HFFc6 (cell line): ENCODE data around the gene FCHSD2. TPM values are rescaled to one million over a fixed set of nuclear protein-coding genes. Genes with fewer than 3 reads are reported as not detected.
A peak's percentile ranks its signal among the peaks of the same experiment; 100 is the strongest.

ENCODE experiments used
- DNase-seq: peaks from one replicate; pipeline ENCODE4 v3.0.0-alpha.2; 2018
- H3K27ac Mint-ChIP-seq: 2 replicates; pipeline ENCODE4 v1.8.0; 2020; ENCODE audit warnings: mild to moderate bottlenecking, mixed read lengths
- H3K27me3 Mint-ChIP-seq: 2 replicates; pipeline ENCODE4 v1.8.0; 2021; ENCODE audit warnings: mild to moderate bottlenecking, moderate library complexity, mixed read lengths; ENCODE audit not compliant: insufficient read depth
- H3K36me3 Mint-ChIP-seq: 2 replicates; pipeline ENCODE4 v1.8.0; 2021; ENCODE audit warnings: low read depth, mixed read lengths
- H3K4me1 Mint-ChIP-seq: 2 replicates; pipeline ENCODE4 v1.8.0; 2020; ENCODE audit warnings: low read depth, mixed read lengths
- H3K4me3 Mint-ChIP-seq: 2 replicates; pipeline ENCODE4 v1.8.0; 2020; ENCODE audit warnings: mild to moderate bottlenecking, moderate library complexity, mixed read lengths
- H3K9me3 Mint-ChIP-seq: 2 replicates; pipeline ENCODE4 v1.8.0; 2020; ENCODE audit warnings: mild to moderate bottlenecking, mixed read lengths
- CTCF ChIP-seq: fragments of 200-600 bp; sonication (generic); IDR thresholded peaks from 2 replicates; pipeline ENCODE4 v1.5.0; 2021; ENCODE audit warnings: antibody characterized with exemption, mild to moderate bottlenecking
- total RNA-seq, 6 experiments: library from RNA; stranded (reverse); fragmentation: NEBNext Ultra II Directional; extraction: Animal tissue kit (Norgen Biotek cat#: 25700); gene quantifications; 2 replicates in 1 of 6; 3 replicates in 5 of 6; pipeline ENCODE4 v1.2.3, GENCODE V29; 2021

Gene FCHSD2
- total RNA-seq, 6 experiments from 2014 or later = 58.9 to 68.2 (median 65.0) TPM

GRCh38 chr11:72876147-72876546 lies 266.0 kb downstream of the FCHSD2 start:
- Mint-ChIP-seq H3K4me1 (peaks cover 3% of the 10 kb centered on the region; the same call in 1 of the 2 replicates), H3K27ac (no peak overlapping the region), H3K27me3 (no peaks in the 10 kb centered on the region), H3K4me3 (no peak overlapping the region), H3K36me3 (peaks cover 31% of the 10 kb centered on the region), H3K9me3 (no peaks in the 10 kb centered on the region)
- no peak for TF ChIP-seq CTCF
- no peak for DNase-seq

GRCh38 chr11:72875736-72876135 lies 266.4 kb downstream of the FCHSD2 start:
- DNase-seq = no peak
- H3K9me3 Mint-ChIP-seq = no peaks in the 10 kb centered on the region
- no peaks in the 10 kb centered on the region for H3K27me3 Mint-ChIP-seq
- peak overlapping the region; percentile 14; the same call in 1 of the 2 replicates for H3K27ac Mint-ChIP-seq
- H3K4me3 Mint-ChIP-seq = no peak overlapping the region
- peaks cover 27% of the 10 kb centered on the region for H3K36me3 Mint-ChIP-seq
- TF ChIP-seq CTCF = no peak
- peaks cover 8% of the 10 kb centered on the region; the same call in 1 of the 2 replicates for H3K4me1 Mint-ChIP-seq

- H3K4me3 Mint-ChIP-seq = no peak overlapping the region
- TF ChIP-seq CTCF = no peak
- no peaks in the 10 kb centered on the region for H3K9me3 Mint-ChIP-seq
- H3K27me3 Mint-ChIP-seq = no peaks in the 10 kb centered on the region; the same call in 1 of the 2 replicates
- peaks cover 23% of the 10 kb centered on the region for H3K4me1 Mint-ChIP-seq
- H3K27ac Mint-ChIP-seq = no peak overlapping the region
- no peak for DNase-seq
- peaks cover 24% of the 10 kb centered on the region for H3K36me3 Mint-ChIP-seq
Observed at GRCh38 chr11:72872012-72872411, 270.1 kb downstream of the FCHSD2 start.

- Mint-ChIP-seq H3K27me3 (no peaks in the 10 kb centered on the region; the same call in 1 of the 2 replicates), H3K9me3 (no peaks in the 10 kb centered on the region), H3K36me3 (peaks cover 32% of the 10 kb centered on the region), H3K27ac (no peak overlapping the region), H3K4me1 (peaks cover 32% of the 10 kb centered on the region), H3K4me3 (no peak overlapping the region)
- no peak for DNase-seq
- TF ChIP-seq CTCF = no peak
Observed at GRCh38 chr11:72871119-72871518, 271.0 kb downstream of the FCHSD2 start.

GRCh38 chr11:72869831-72870230 lies 272.3 kb downstream of the FCHSD2 start:
- no peak for TF ChIP-seq CTCF
- no peak for DNase-seq
- H3K36me3 Mint-ChIP-seq = peaks cover 27% of the 10 kb centered on the region

GRCh38 chr11:72867970-72868369 lies 274.1 kb downstream of the FCHSD2 start:
- H3K9me3 Mint-ChIP-seq = no peaks in the 10 kb centered on the region
- no peak for DNase-seq
- TF ChIP-seq CTCF = no peak
- H3K4me3 Mint-ChIP-seq = no peak overlapping the region
- peaks cover 27% of the 10 kb centered on the region for H3K36me3 Mint-ChIP-seq
- H3K4me1 Mint-ChIP-seq = peaks cover 63% of the 10 kb centered on the region
- no peaks in the 10 kb centered on the region; the same call in 1 of the 2 replicates for H3K27me3 Mint-ChIP-seq
- no peak overlapping the region for H3K27ac Mint-ChIP-seq

More at GRCh38 chr11:72869831-72870230, 272.3 kb downstream of the FCHSD2 start:
- Mint-ChIP-seq H3K4me1 (peaks cover 45% of the 10 kb centered on the region), H3K9me3 (no peaks in the 10 kb centered on the region), H3K27ac (peak overlapping the region; percentile 3; the same call in 1 of the 2 replicates), H3K27me3 (no peaks in the 10 kb centered on the region; the same call in 1 of the 2 replicates), H3K4me3 (no peak overlapping the region)
